Activated T-helper 2 cell treated with anti-CD3 and anti-CD28 coated beads, Interferon-gamma antibody, Interleukin-2, Interleukin-4, amounts not matched to agents 10 μg/mL and 5 μg/mL and 100 μg/mL, durations not matched to agents 14 hours and 24 hours and 36 hours (primary cell): Measurements from ENCODE around the gene RAB4A. TPM values are rescaled to one million over a fixed set of nuclear protein-coding genes. Genes with fewer than 3 reads are reported as not detected.

ENCODE experiments used
- DNase-seq: peaks from one replicate; pipeline ENCODE4 v3.0.0; 2021; ENCODE audit warnings: low spot score
- H3K27ac Mint-ChIP-seq: one replicate; pipeline ENCODE4 v1.8.0; 2021; ENCODE audit warnings: mixed read lengths
- H3K27me3 Mint-ChIP-seq: one replicate; pipeline ENCODE4 v1.8.0; 2021; ENCODE audit warnings: low read depth, mixed read lengths
- H3K36me3 Mint-ChIP-seq: one replicate; pipeline ENCODE4 v1.8.0; 2021; ENCODE audit warnings: low read depth, mixed read lengths
- H3K4me1 Mint-ChIP-seq: one replicate; pipeline ENCODE4 v1.8.0; 2021; ENCODE audit warnings: low read depth, mixed read lengths
- H3K4me3 Mint-ChIP-seq: one replicate; pipeline ENCODE4 v1.8.0; 2021; ENCODE audit warnings: low read depth, mild to moderate bottlenecking, moderate library complexity, mixed read lengths
- H3K9me3 Mint-ChIP-seq: one replicate; pipeline ENCODE4 v1.8.0; 2021; ENCODE audit warnings: mixed read lengths
- intact Hi-C: fragments of 100-400 bp; cut with micrococcal nuclease; formaldehyde crosslinking; loops from one replicate; pipeline ENCODE4 v1.15.1; 2023
- total RNA-seq: library from RNA; stranded (reverse); gene quantifications from 2 replicates; pipeline ENCODE4 v1.2.3, GENCODE V29; 2022

Gene RAB4A
- total RNA-seq, 1 donor from 2014 or later: 25.7 TPM

- H3K27ac Mint-ChIP-seq: peak overlapping the region; percentile 14
- peak overlapping the region; percentile 94 for H3K4me3 Mint-ChIP-seq
- peaks cover 1% of the 10 kb centered on the region for H3K9me3 Mint-ChIP-seq
- H3K27me3 Mint-ChIP-seq: peaks cover 7% of the 10 kb centered on the region
- peaks cover 31% of the 10 kb centered on the region for H3K36me3 Mint-ChIP-seq
- intact Hi-C loops: loop anchor here (5.0 kb wide), 1 partner anchor 167 kb away; the partner anchor contains the start of gene NUP133
- H3K4me1 Mint-ChIP-seq: peaks cover 49% of the 10 kb centered on the region
- DNase-seq: no peak
Observed at GRCh38 chr1:229340496-229340895, 69.6 kb downstream of the RAB4A start.

- Mint-ChIP-seq H3K4me3 (peak overlapping the region; percentile 94), H3K27me3 (peaks cover 14% of the 10 kb centered on the region), H3K9me3 (no peaks in the 10 kb centered on the region), H3K27ac (peak overlapping the region; percentile 89), H3K36me3 (peaks cover 26% of the 10 kb centered on the region), H3K4me1 (peaks cover 47% of the 10 kb centered on the region)
- peak; percentile 81 for DNase-seq
- intact Hi-C loops: loop anchor here (1.0 to 5.0 kb wide), 3 partner anchors 71 to 165 kb away; partner anchors contain the start of genes NUP133 and RAB4A
Observed at GRCh38 chr1:229341774-229342655, 71.1 kb downstream of the RAB4A start.

GRCh38 chr1:229342656-229343569 lies 72.0 kb downstream of the RAB4A start, which contains the start of gene CCSAP:
Gene CCSAP, minus strand, starts transcription at chr1:229343047. Its CDS starts 582 bp downstream, at chr1:229342465.
- intact Hi-C loops: loop anchor here (1.0 to 5.0 kb wide), 4 partner anchors 72 to 215 kb away; partner anchors contain the start of genes ABCB10, NUP133 and RAB4A
- DNase-seq: peak; percentile 52
- Mint-ChIP-seq H3K4me1 (peaks cover 41% of the 10 kb centered on the region), H3K4me3 (peak within 1 kb of the TSS; percentile 94), H3K36me3 (peaks cover 24% of the 10 kb centered on the region), H3K9me3 (no peaks in the 10 kb centered on the region), H3K27me3 (peaks cover 23% of the 10 kb centered on the region), H3K27ac (peak within 1 kb of the TSS; percentile 89)

- Mint-ChIP-seq H3K4me1 (peaks cover 30% of the 10 kb centered on the region), H3K9me3 (no peaks in the 10 kb centered on the region), H3K36me3 (peaks cover 16% of the 10 kb centered on the region), H3K27ac (no peak overlapping the region), H3K4me3 (peak overlapping the region; percentile 28), H3K27me3 (peaks cover 26% of the 10 kb centered on the region)
- intact Hi-C loops: loop anchor here (5.0 kb wide), 1 partner anchor 163 kb away; the partner anchor contains the start of gene NUP133
- DNase-seq: no peak
Observed at GRCh38 chr1:229344139-229344538, 73.2 kb downstream of the RAB4A start.

- H3K4me1 Mint-ChIP-seq: peaks cover 20% of the 10 kb centered on the region
- no peak for DNase-seq
- peaks cover 8% of the 10 kb centered on the region for H3K36me3 Mint-ChIP-seq
- H3K9me3 Mint-ChIP-seq: no peaks in the 10 kb centered on the region
- H3K4me3 Mint-ChIP-seq: peak overlapping the region; percentile 42
- H3K27ac Mint-ChIP-seq: no peak overlapping the region
- intact Hi-C loops: loop anchor here (5.0 kb wide), 2 partner anchors 162 to 282 kb away; partner anchors contain the start of genes NUP133, TAF5L and URB2
- H3K27me3 Mint-ChIP-seq: peaks cover 33% of the 10 kb centered on the region
Observed at GRCh38 chr1:229344937-229345684, 74.2 kb downstream of the RAB4A start.

- Mint-ChIP-seq H3K4me1 (peaks cover 7% of the 10 kb centered on the region), H3K9me3 (no peaks in the 10 kb centered on the region), H3K27ac (no peak overlapping the region), H3K36me3 (no peaks in the 10 kb centered on the region), H3K27me3 (peaks cover 41% of the 10 kb centered on the region), H3K4me3 (no peak overlapping the region)
- intact Hi-C loops: loop anchor here (5.0 kb wide), 1 partner anchor 280 kb away; the partner anchor contains the start of genes TAF5L and URB2
- DNase-seq: no peak
Observed at GRCh38 chr1:229347528-229347927, 76.6 kb downstream of the RAB4A start.

GRCh38 chr1:229349463-229350385 lies 78.8 kb downstream of the RAB4A start:
- DNase-seq: no peak
- H3K4me1 Mint-ChIP-seq: peaks cover 2% of the 10 kb centered on the region
- H3K4me3 Mint-ChIP-seq: no peak overlapping the region
- peaks cover 52% of the 10 kb centered on the region for H3K27me3 Mint-ChIP-seq
- intact Hi-C loops: loop anchor here (5.0 kb wide), 1 partner anchor 278 kb away; the partner anchor contains the start of genes TAF5L and URB2
- no peak overlapping the region for H3K27ac Mint-ChIP-seq
- no peaks in the 10 kb centered on the region for H3K36me3 Mint-ChIP-seq
- H3K9me3 Mint-ChIP-seq: peaks cover 2% of the 10 kb centered on the region

- H3K36me3 Mint-ChIP-seq: no peaks in the 10 kb centered on the region
- H3K4me1 Mint-ChIP-seq: peaks cover under 1% of the 10 kb centered on the region
- DNase-seq: no peak
- H3K4me3 Mint-ChIP-seq: no peak overlapping the region
- intact Hi-C loops: no loop called here
- H3K9me3 Mint-ChIP-seq: peaks cover 10% of the 10 kb centered on the region
- H3K27ac Mint-ChIP-seq: no peak overlapping the region
- peaks cover 53% of the 10 kb centered on the region for H3K27me3 Mint-ChIP-seq
Observed at GRCh38 chr1:229352975-229353374, 82.1 kb downstream of the RAB4A start.

- Mint-ChIP-seq H3K4me1 (peaks cover 4% of the 10 kb centered on the region), H3K36me3 (no peaks in the 10 kb centered on the region), H3K4me3 (no peak overlapping the region), H3K27ac (no peak overlapping the region), H3K27me3 (peaks cover 64% of the 10 kb centered on the region), H3K9me3 (peaks cover 10% of the 10 kb centered on the region)
- no peak for DNase-seq
- intact Hi-C loops: no loop called here
Observed at GRCh38 chr1:229354226-229354625, 83.3 kb downstream of the RAB4A start.
